OCI-LY3 (cell line): Measurements from ENCODE around the gene ABLIM2.

Experiments
- H2AFZ ChIP-seq: fragments of 200-600, 300-600 bp; shearing (Covaris generic); 2 replicates; pipeline ENCODE4 v1.6.0; 2014; ENCODE audit warnings: antibody characterized with exemption, low read depth, low read length
- H3K27ac ChIP-seq: fragments of 200-600, 300-600 bp; sonication (generic); 2 replicates; pipeline ENCODE4 v1.5.1; 2014; ENCODE audit warnings: mild to moderate bottlenecking, low read length, moderate library complexity, mixed read lengths
- H3K27me3 ChIP-seq: fragments of 200-600, 300-600 bp; sonication (generic); 2 replicates; pipeline ENCODE4 v1.6.1; 2014; ENCODE audit warnings: low read depth, low read length, mixed read lengths
- H3K36me3 ChIP-seq: fragments of 200-600, 300-600 bp; sonication (generic); replicated peaks from 2 replicates; pipeline ENCODE3; 2014; ENCODE audit warnings: low read depth, low read length, mixed read lengths
- H3K4me1 ChIP-seq: fragments of 300-600, 200-600 bp; sonication (generic); 2 replicates; pipeline ENCODE4 v1.6.1; 2014; ENCODE audit warnings: low read length, mixed read lengths
- H3K4me2 ChIP-seq: fragments of 200-600, 300-600 bp; sonication (generic); 2 replicates; pipeline ENCODE4 v1.6.1; 2014; ENCODE audit warnings: low read length, mixed read lengths
- H3K4me3 ChIP-seq: fragments of 300-600, 200-600 bp; sonication (generic); 2 replicates; pipeline ENCODE4 v1.5.1; 2014; ENCODE audit warnings: antibody characterized with exemption, mild to moderate bottlenecking, low read length, moderate library complexity
- H3K79me2 ChIP-seq: fragments of 300-600, 200-600 bp; shearing (Covaris generic); 2 replicates; pipeline ENCODE4 v1.6.1; 2014; ENCODE audit warnings: mild to moderate bottlenecking, low read length, mixed read lengths
- H3K9ac ChIP-seq: fragments of 300-600, 200-600 bp; shearing (Covaris generic); 2 replicates; pipeline ENCODE4 v1.6.0; 2014; ENCODE audit warnings: mild to moderate bottlenecking, low read length, moderate library complexity
- H3K9me3 ChIP-seq: fragments of 200-600, 300-600 bp; shearing (Covaris generic); 2 replicates; pipeline ENCODE4 v1.6.1; 2014; ENCODE audit warnings: low read length, mixed read lengths; ENCODE audit not compliant: insufficient read depth
- H4K20me1 ChIP-seq: fragments of 200-600, 300-600 bp; sonication (generic); 2 replicates; pipeline ENCODE4 v1.6.1; 2016; ENCODE audit warnings: low read length, mixed read lengths; ENCODE audit not compliant: insufficient read depth
- CTCF ChIP-seq: fragments of 200-600, 300-600 bp; sonication (generic); IDR thresholded peaks from 2 replicates; pipeline ENCODE4 v1.5.1; 2014; ENCODE audit warnings: antibody characterized with exemption, low read length, low read depth
- EZH2phosphoT487 ChIP-seq: fragments of 200-600 bp; shearing (Covaris generic); IDR thresholded peaks from 2 replicates; pipeline ENCODE4 v1.6.1; 2018; ENCODE audit warnings: antibody characterized with exemption, mixed run types, low read depth

The ABLIM2 gene

GRCh38 chr4:7932287-7932686 is 226.3 kb downstream of the ABLIM2 start:
- Histone ChIP-seq H3K4me2 (no peak overlapping the region), H3K4me3 (no peak overlapping the region), H3K9me3 (no peaks in the 10 kb centered on the region), H2AFZ (no peak overlapping the region), H3K27me3 (peaks cover 18% of the 10 kb centered on the region; the same call in 1 of the 2 replicates), H3K4me1 (no peaks in the 10 kb centered on the region), H4K20me1 (no peaks in the 10 kb centered on the region), H3K27ac (no peak overlapping the region), H3K36me3 (no peaks in the 10 kb centered on the region), H3K9ac (no peak overlapping the region), H3K79me2 (no peaks in the 10 kb centered on the region)
- TF ChIP-seq EZH2phosphoT487 (no peak), CTCF (no peak)

DNA sequence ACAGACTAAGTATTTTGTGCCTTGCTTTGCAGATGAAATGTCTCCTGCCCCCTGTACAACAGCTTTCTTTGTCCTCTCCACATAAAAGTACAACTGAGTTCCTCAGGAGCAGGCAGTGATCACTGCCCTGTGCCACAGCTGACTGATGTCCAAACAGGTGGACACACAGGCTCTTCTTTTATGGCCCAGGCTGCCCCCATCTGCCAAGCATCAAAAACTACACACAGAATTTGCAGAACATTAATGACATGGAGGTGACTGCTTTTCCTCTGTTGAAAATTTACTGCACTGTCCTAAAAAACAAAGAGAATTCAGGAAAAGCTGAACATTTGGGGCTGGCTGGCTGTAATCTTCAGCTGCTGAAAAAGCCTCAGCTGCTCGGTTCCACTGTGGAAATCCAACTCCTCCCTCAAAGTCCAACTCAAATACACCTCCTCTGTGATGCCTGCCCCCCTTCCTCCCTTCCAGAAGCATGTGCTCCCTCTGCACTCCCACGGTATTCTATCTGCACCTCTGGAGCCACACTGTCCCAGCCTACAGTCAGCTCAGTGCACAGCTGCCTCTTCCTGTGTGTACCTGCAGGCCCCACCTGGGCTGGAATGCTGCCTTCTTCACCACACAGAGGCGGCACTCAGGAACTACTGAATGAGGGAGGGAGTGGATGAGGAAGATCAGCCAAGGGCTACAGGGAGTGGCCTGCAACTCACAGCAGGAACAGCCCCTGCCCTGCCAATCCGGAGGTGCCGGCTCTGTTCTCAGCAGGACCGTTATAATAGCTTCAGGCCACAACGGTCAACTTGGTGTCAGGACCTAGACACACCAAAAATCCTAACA is 229.3 kb downstream of the ABLIM2 start:
- H3K36me3 ChIP-seq, result no peaks in the 10 kb centered on the region
- H3K4me3 ChIP-seq, result no peak overlapping the region
- H2AFZ ChIP-seq, result no peak overlapping the region
- H3K79me2 ChIP-seq, result no peaks in the 10 kb centered on the region
- TF ChIP-seq CTCF (no peak), EZH2phosphoT487 (no peak)
- no peak overlapping the region for H3K4me2 ChIP-seq
- no peak overlapping the region for H3K9ac ChIP-seq
- no peaks in the 10 kb centered on the region for H3K9me3 ChIP-seq
- no peaks in the 10 kb centered on the region for H4K20me1 ChIP-seq
- no peak overlapping the region for H3K27ac ChIP-seq
- H3K27me3 ChIP-seq, result peaks cover 11% of the 10 kb centered on the region; the same call in 1 of the 2 replicates
- H3K4me1 ChIP-seq, result no peaks in the 10 kb centered on the region

DNA sequence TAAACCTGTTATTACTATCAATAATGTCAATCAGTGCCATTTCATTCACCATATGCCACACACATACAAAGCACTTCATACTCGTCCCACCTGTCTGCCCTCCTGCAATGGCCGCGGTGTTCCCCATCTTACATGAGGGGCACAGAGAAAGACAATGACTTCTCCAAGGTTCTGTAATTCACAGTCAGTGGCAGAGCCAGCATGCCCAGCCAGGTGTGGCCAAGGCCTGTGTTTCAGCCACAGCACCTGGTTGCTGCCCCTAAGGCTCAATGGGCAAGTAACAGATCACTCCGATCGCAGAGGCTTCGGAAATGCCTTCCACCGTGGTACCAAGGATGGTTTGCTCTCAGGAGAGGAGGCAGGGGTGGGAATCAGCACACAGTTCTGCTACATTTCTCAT is 229.9 kb downstream of the ABLIM2 start:
- Histone ChIP-seq H4K20me1 (no peaks in the 10 kb centered on the region), H3K9me3 (no peaks in the 10 kb centered on the region), H3K79me2 (no peaks in the 10 kb centered on the region), H2AFZ (no peak overlapping the region), H3K27me3 (peaks cover 10% of the 10 kb centered on the region; the same call in 1 of the 2 replicates), H3K36me3 (no peaks in the 10 kb centered on the region), H3K27ac (no peak overlapping the region), H3K4me1 (no peaks in the 10 kb centered on the region), H3K9ac (no peak overlapping the region), H3K4me2 (no peak overlapping the region), H3K4me3 (no peak overlapping the region)
- no peak for TF ChIP-seq CTCF
- TF ChIP-seq EZH2phosphoT487, result no peak

- H3K4me2 ChIP-seq, result no peak overlapping the region
- no peak overlapping the region for H3K27ac ChIP-seq
- TF ChIP-seq CTCF (no peak), EZH2phosphoT487 (no peak)
- no peak overlapping the region for H3K9ac ChIP-seq
- H3K4me3 ChIP-seq, result no peak overlapping the region
- no peak overlapping the region for H2AFZ ChIP-seq
- no peaks in the 10 kb centered on the region for H3K4me1 ChIP-seq
- no peaks in the 10 kb centered on the region for H3K79me2 ChIP-seq
- H3K36me3 ChIP-seq, result no peaks in the 10 kb centered on the region
- H4K20me1 ChIP-seq, result no peaks in the 10 kb centered on the region
- peaks cover 10% of the 10 kb centered on the region; the same call in 1 of the 2 replicates for H3K27me3 ChIP-seq
- no peaks in the 10 kb centered on the region for H3K9me3 ChIP-seq
These were observed 231.8 kb downstream of the ABLIM2 start for GRCh38 chr4:7926822-7927221.
